Measurements from ENCODE around the gene OR51S1.
"Not testable (repeated sequence)": the region's sequence is repeated elsewhere in the genome, so short reads cannot be mapped to it uniquely, and the experiment has no call there.

OR51S1 gene

GRCh38 chr11:4839851-4840549 lies 9.0 kb downstream of the OR51S1 start:
- no peaks in the 10 kb centered on the region for H3K36me3 Mint-ChIP-seq (ENCODE audit: low read depth)

DNA sequence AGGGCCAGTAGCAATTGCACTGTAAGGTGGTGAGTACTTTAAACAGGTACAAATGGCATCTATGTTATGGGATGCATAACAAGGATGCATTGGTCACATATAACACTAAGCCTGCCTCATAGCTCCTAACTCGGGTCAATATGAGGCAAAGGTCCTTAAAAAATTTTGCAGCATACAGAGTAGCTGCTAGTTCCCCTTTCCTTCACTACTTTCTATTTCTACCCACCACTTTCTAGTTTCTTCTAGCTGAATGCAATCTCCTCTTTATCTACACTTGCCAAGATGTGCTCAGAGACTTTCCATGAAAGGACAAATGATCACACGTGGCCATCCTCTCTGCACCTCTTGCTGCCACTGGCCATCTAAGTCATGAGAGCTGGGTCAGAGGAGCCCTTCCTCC lies 18.1 kb downstream of the OR51S1 start:
- no peaks in the 10 kb centered on the region for H3K36me3 Mint-ChIP-seq (ENCODE audit: low read depth)
- no peaks in the 10 kb centered on the region for H3K4me1 Mint-ChIP-seq (ENCODE audit: low read depth)
- H3K27me3 Mint-ChIP-seq, result no peaks in the 10 kb centered on the region
- intact Hi-C loops (cut with micrococcal nuclease), result no loop called here
- no peaks in the 10 kb centered on the region for H3K9me3 Mint-ChIP-seq
- H3K4me3 Mint-ChIP-seq, result no peak overlapping the region
- no peak overlapping the region for H3K27ac Mint-ChIP-seq

More at GRCh38 chr11:4839851-4840549, 9.0 kb downstream of the OR51S1 start:
- no peak overlapping the region for H3K27ac Mint-ChIP-seq
- H3K4me1 Mint-ChIP-seq (ENCODE audit: low read depth), result no peaks in the 10 kb centered on the region
- intact Hi-C loops (cut with micrococcal nuclease), result no loop called here
- H3K4me3 Mint-ChIP-seq, result no peak overlapping the region
- no peaks in the 10 kb centered on the region for H3K27me3 Mint-ChIP-seq
- no peaks in the 10 kb centered on the region for H3K9me3 Mint-ChIP-seq

GRCh38 chr11:4830346-4830745 lies 18.7 kb downstream of the OR51S1 start:
- no peaks in the 10 kb centered on the region for H3K4me1 Mint-ChIP-seq (ENCODE audit: low read depth)
- no peaks in the 10 kb centered on the region for H3K36me3 Mint-ChIP-seq (ENCODE audit: low read depth)
- intact Hi-C loops (cut with micrococcal nuclease), result no loop called here
- no peak overlapping the region for H3K4me3 Mint-ChIP-seq
- H3K27me3 Mint-ChIP-seq, result no peaks in the 10 kb centered on the region
- H3K9me3 Mint-ChIP-seq, result no peaks in the 10 kb centered on the region
- no peak overlapping the region for H3K27ac Mint-ChIP-seq

- Mint-ChIP-seq H3K9me3 (no peaks in the 10 kb centered on the region), H3K27me3 (no peaks in the 10 kb centered on the region), H3K36me3 (ENCODE audit: low read depth) (no peaks in the 10 kb centered on the region), H3K4me3 (no peak overlapping the region), H3K4me1 (ENCODE audit: low read depth) (no peaks in the 10 kb centered on the region), H3K27ac (no peak overlapping the region)
- intact Hi-C loops (cut with micrococcal nuclease), result no loop called here
These were observed 22.6 kb downstream of the OR51S1 start for GRCh38 chr11:4826425-4826824.

DNA sequence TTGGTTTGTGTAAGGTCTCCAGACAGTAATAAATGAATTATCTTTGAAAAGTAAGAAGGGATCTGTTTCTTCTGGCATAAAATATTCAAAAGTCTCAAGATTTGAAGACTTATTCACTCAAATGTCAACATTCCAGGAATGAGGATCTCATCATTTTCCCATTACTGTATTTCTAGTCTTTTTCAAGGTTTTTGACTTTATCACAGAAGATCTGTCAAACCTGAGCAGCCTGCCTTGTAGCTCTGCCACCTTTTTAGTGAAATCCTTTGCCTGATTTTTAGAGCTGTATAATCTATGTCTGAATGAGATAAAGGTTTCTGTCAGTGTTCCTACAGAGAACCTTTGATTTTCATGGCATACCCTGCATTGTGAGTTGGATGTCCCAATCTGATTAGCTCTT lies 23.9 kb downstream of the OR51S1 start:
- H3K4me3 Mint-ChIP-seq, result no peak overlapping the region
- H3K9me3 Mint-ChIP-seq, result no peaks in the 10 kb centered on the region
- H3K36me3 Mint-ChIP-seq (ENCODE audit: low read depth), result no peaks in the 10 kb centered on the region
- no peak overlapping the region for H3K27ac Mint-ChIP-seq
- no peaks in the 10 kb centered on the region for H3K27me3 Mint-ChIP-seq
- intact Hi-C loops (cut with micrococcal nuclease), result no loop called here
- H3K4me1 Mint-ChIP-seq (ENCODE audit: low read depth), result no peaks in the 10 kb centered on the region

DNA sequence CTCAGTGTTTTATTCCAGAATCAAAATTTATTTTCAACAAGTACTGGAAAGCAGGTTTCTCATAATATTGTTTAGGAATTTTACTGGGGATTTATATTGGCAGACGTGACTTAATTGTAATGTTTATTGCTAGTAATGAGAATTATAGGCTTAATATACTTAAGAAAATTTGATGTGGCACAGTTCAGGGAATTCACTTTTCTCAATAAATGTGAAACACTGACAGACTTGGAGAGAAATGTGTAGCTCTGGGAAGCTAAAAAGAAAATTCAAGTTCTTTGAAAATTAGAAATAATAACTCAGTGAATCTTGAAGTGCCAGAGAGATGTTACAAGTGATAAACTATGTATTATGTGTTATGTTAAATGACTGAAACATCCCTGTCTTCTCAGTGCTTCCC lies 28.0 kb downstream of the OR51S1 start, which contains the start of gene OR51F2:
Gene OR51F2 (plus strand): TSS at position 301 of the 400 bp plus-strand sequence. CDS start 101 bp downstream, outside the sequence.
- H3K27ac Mint-ChIP-seq, result no peak within 1 kb of the TSS
- no peaks in the 10 kb centered on the region for H3K36me3 Mint-ChIP-seq (ENCODE audit: low read depth)
- H3K4me1 Mint-ChIP-seq (ENCODE audit: low read depth), result no peaks in the 10 kb centered on the region
- H3K4me3 Mint-ChIP-seq, result no peak within 1 kb of the TSS
- no peaks in the 10 kb centered on the region for H3K27me3 Mint-ChIP-seq
- H3K9me3 Mint-ChIP-seq, result no peaks in the 10 kb centered on the region
- intact Hi-C loops (cut with micrococcal nuclease), result no loop called here

- Mint-ChIP-seq H3K4me3 (no peak overlapping the region), H3K27ac (no peak overlapping the region), H3K4me1 (ENCODE audit: low read depth) (no peaks in the 10 kb centered on the region), H3K9me3 (no peaks in the 10 kb centered on the region), H3K36me3 (ENCODE audit: low read depth) (no peaks in the 10 kb centered on the region), H3K27me3 (no peaks in the 10 kb centered on the region)
- intact Hi-C loops (cut with micrococcal nuclease), result no loop called here
These were observed 39.8 kb downstream of the OR51S1 start for GRCh38 chr11:4809246-4809645.

- no peaks in the 10 kb centered on the region for H3K27me3 Mint-ChIP-seq
- H3K36me3 Mint-ChIP-seq (ENCODE audit: low read depth), result no peaks in the 10 kb centered on the region
- no peak overlapping the region for H3K27ac Mint-ChIP-seq
- no peaks in the 10 kb centered on the region for H3K4me1 Mint-ChIP-seq (ENCODE audit: low read depth)
- H3K4me3 Mint-ChIP-seq, result no peak overlapping the region
- intact Hi-C loops (cut with micrococcal nuclease), result no loop called here
- H3K9me3 Mint-ChIP-seq, result no peaks in the 10 kb centered on the region
These were observed 40.5 kb downstream of the OR51S1 start for GRCh38 chr11:4808476-4808875.

GRCh38 chr11:4804280-4804679 lies 44.7 kb downstream of the OR51S1 start, which contains the start of gene OR52R1:
Gene OR52R1, minus strand, starts transcription at chr11:4804380. Its CDS starts 0 bp downstream, at chr11:4804380.
- Mint-ChIP-seq H3K27me3 (no peaks in the 10 kb centered on the region), H3K9me3 (no peaks in the 10 kb centered on the region), H3K4me3 (no peak within 1 kb of the TSS), H3K27ac (no peak within 1 kb of the TSS), H3K36me3 (ENCODE audit: low read depth) (no peaks in the 10 kb centered on the region), H3K4me1 (ENCODE audit: low read depth) (no peaks in the 10 kb centered on the region)
- intact Hi-C loops (cut with micrococcal nuclease), result no loop called here

DNA sequence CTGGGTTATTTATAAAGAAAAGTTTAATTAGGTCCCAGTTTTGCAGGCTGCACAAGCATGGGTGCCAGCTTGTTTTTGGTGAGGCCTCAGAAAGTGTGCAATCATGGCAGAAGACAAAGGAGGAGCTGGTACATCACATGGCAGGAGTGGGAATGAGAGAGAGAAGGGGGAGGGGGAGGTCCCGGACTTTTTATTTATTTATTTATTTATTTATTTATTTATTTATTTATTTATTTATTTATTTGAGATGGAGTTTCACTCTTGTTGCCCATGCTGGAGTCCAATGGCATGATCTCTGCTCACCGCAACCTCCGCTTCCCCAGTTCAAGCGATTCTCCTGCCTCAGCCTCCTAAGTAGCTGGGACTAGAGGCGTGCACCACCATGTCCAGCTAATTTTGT lies 47.7 kb downstream of the OR51S1 start:
- H3K27ac Mint-ChIP-seq; H3K36me3 Mint-ChIP-seq (ENCODE audit: low read depth); intact Hi-C loops (cut with micrococcal nuclease); H3K4me3 Mint-ChIP-seq; H3K27me3 Mint-ChIP-seq; H3K4me1 Mint-ChIP-seq (ENCODE audit: low read depth); H3K9me3 Mint-ChIP-seq: not testable (repeated sequence)

DNA sequence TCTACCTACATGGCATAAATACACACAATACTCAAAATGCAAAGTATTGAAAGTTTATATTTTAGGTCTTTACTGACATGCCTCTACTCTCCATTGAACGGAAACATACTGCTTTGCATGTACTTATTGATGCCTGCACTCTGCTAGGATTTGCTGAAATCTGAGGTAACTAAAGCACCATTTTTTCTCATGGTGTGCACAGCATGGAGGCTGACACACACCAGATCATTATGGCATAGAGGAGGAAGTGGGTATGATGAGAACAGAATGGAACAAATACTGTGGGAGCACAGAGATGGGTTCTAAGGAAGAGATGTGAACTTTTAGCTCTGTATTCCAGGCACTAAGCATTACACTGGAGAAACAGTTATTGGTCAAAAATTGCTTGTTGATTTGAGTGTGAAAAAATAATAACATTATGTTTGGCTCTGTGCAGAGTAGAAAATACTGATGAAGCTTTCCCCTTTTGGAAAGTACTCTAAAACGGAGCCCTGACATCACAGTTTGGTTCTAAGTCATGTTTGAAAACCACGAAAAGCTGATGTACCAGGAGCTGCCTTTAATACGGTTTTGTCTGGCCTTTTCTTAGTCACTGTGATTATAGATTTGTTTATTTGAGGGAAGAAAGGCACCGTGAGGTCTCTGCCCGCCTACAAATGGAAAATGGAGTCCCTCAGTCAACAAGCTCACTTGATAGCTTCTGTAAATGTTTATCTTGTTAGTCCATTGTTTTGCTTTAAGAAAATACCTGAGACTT lies 50.4 kb downstream of the OR51S1 start:
- Mint-ChIP-seq H3K4me3 (no peak overlapping the region), H3K36me3 (ENCODE audit: low read depth) (no peaks in the 10 kb centered on the region), H3K4me1 (ENCODE audit: low read depth) (no peaks in the 10 kb centered on the region), H3K27me3 (no peaks in the 10 kb centered on the region), H3K9me3 (no peaks in the 10 kb centered on the region), H3K27ac (no peak overlapping the region)
- intact Hi-C loops (cut with micrococcal nuclease), result no loop called here

Data from dendritic cell treated with granulocyte-macrophage colony-stimulating factor and Interleukin-4, amounts not matched to agents 40 ng/mL and 50 ng/mL, for 4 days (primary cell).